ENCODE measurements around the gene COL16A1. TPM values are rescaled to one million over a fixed set of nuclear protein-coding genes. Genes with fewer than 3 reads are reported as not detected.

COL16A1 gene
- polyA plus RNA-seq, 1 experiment = 35.4 TPM

DNA sequence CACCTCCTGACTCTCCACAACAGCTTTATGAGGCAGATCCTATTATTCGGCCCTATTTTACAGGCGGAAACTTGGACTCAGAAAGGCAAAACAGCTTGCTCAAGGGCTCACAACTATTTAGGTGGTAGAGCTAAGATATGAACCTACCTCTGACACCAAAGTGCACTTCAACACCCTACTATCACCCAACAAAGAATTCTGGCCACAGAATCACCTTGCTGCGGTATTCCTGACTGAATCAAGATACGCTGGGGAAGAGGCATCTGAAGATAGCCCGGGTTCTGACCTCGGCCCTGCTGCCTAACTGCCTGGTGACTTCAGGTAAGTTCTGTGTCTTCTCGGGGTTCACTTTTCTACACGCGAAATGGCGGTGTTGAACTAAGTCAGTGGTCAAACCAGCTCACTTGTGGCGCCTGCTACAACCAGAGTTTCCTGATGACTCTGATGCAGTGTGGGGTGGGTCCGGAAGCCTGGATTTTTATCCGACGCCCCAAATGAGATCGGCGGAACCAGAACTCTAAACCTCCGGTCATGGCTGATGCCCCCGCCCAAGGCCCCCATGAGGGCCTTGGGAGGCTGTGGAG is 59.7 kb downstream of the COL16A1 start:
- CTCF ChIA-PET = interaction anchor here (1.0 to 1.6 kb wide), 2 partner anchors 11 to 119 kb away, joined by 3 to 7 read pairs; no protein-coding TSS in a partner anchor
- no peak for DNase-seq (ENCODE audit: low read depth, low spot score)
- Histone ChIP-seq H3K27me3 (ENCODE audit: control insufficient read depth, insufficient read depth, low read length) (no peaks in the 10 kb centered on the region), H3K9me3 (ENCODE audit: control insufficient read depth, insufficient read depth, low read length) (no peaks in the 10 kb centered on the region), H3K4me3 (ENCODE audit: low read depth, low read length) (peak overlapping the region; percentile 95), H3K27ac (ENCODE audit: low read depth, low read length) (peak overlapping the region; percentile 99)
- no peak for TF ChIP-seq CTCF (IDR thresholded peaks at IDR 0.05; ENCODE audit: low read depth, low read length)
- POLR2A ChIA-PET = interaction anchor here (0.6 to 1.9 kb wide), 4 partner anchors 26 to 222 kb away, joined by 3 to 6 read pairs (median 4); partner anchors contain the start of gene HCRTR1

DNA sequence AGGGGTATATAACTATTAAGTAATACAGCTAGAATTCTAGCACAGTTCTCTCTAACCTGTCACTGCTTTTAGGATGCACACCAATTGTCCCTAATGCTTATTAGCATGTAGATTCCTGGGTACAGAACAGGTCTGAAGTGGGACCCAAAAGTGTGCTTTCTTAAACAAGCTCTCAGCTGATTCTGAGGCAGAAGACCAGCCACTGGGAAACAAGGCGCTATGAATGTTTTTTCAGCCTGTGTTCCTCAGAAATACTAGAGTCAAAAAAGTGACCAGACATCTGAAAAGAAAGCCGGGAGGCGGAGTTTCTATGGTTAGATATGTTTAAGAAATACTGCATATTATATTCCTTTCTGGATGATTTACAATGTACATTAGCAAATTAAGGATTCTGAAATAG is 60.9 kb downstream of the COL16A1 start:
- CTCF ChIA-PET = interaction anchor here (0.5 to 1.6 kb wide), 4 partner anchors 10 to 94 kb away, joined by 3 to 12 read pairs (median 7); no protein-coding TSS in a partner anchor
- no peaks in the 10 kb centered on the region for H3K27me3 ChIP-seq (ENCODE audit: control insufficient read depth, insufficient read depth, low read length)
- no peak overlapping the region for H3K4me3 ChIP-seq (ENCODE audit: low read depth, low read length)
- no peaks in the 10 kb centered on the region for H3K9me3 ChIP-seq (ENCODE audit: control insufficient read depth, insufficient read depth, low read length)
- DNase-seq (ENCODE audit: low read depth, low spot score) = no peak
- no peak overlapping the region for H3K27ac ChIP-seq (ENCODE audit: low read depth, low read length)
- POLR2A ChIA-PET = no interaction called here
- TF ChIP-seq CTCF (IDR thresholded peaks at IDR 0.05; ENCODE audit: low read depth, low read length) = no peak

DNA sequence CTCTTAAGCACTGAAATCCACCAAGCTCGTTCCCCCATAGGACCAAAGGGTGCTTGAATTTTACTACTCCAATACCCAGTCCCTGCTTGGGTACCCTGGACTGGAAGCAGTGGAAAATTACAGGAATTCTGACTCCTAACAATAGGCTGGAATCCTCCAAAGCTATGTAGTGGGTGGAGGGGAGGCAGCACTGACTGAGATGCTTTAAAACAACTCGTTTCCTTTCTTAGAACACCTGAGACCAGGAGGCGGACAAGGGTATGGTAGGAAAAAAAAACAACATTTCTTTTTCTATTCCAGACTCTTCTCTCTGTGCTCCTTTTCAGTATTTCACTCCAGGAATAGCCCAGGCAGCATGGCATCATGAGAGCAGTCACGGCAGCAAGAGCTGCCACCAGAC is 61.5 kb downstream of the COL16A1 start:
- no peak overlapping the region for H3K4me3 ChIP-seq (ENCODE audit: low read depth, low read length)
- TF ChIP-seq CTCF (IDR thresholded peaks at IDR 0.05; ENCODE audit: low read depth, low read length) = no peak
- H3K27me3 ChIP-seq (ENCODE audit: control insufficient read depth, insufficient read depth, low read length) = no peaks in the 10 kb centered on the region
- no peak for DNase-seq (ENCODE audit: low read depth, low spot score)
- H3K9me3 ChIP-seq (ENCODE audit: control insufficient read depth, insufficient read depth, low read length) = no peaks in the 10 kb centered on the region
- ChIA-PET CTCF (interaction anchor here (1.2 to 1.6 kb wide), 2 partner anchors 9 to 24 kb away, joined by 7 read pairs; no protein-coding TSS in a partner anchor), POLR2A (no interaction called here)
- H3K27ac ChIP-seq (ENCODE audit: low read depth, low read length) = no peak overlapping the region

- H3K4me3 ChIP-seq (ENCODE audit: low read depth, low read length) = no peak overlapping the region
- POLR2A ChIA-PET = interaction anchor here (0.7 kb wide), 1 partner anchor 18 kb away, joined by 3 read pairs; no protein-coding TSS in a partner anchor
- no peak for DNase-seq (ENCODE audit: low read depth, low spot score)
- no peaks in the 10 kb centered on the region for H3K9me3 ChIP-seq (ENCODE audit: control insufficient read depth, insufficient read depth, low read length)
- CTCF ChIA-PET = interaction anchor here (1.1 to 2.0 kb wide), 3 partner anchors 23 to 78 kb away, joined by 3 to 8 read pairs (median 4); no protein-coding TSS in a partner anchor
- TF ChIP-seq CTCF (IDR thresholded peaks at IDR 0.05; ENCODE audit: low read depth, low read length) = no peak
- H3K27me3 ChIP-seq (ENCODE audit: control insufficient read depth, insufficient read depth, low read length) = no peaks in the 10 kb centered on the region
- no peak overlapping the region for H3K27ac ChIP-seq (ENCODE audit: low read depth, low read length)
Observed at GRCh38 chr1:31640964-31641363, 62.9 kb downstream of the COL16A1 start.

- no peaks in the 10 kb centered on the region for H3K27me3 ChIP-seq (ENCODE audit: control insufficient read depth, insufficient read depth, low read length)
- peak overlapping the region; percentile 12 for H3K27ac ChIP-seq (ENCODE audit: low read depth, low read length)
- no peaks in the 10 kb centered on the region for H3K9me3 ChIP-seq (ENCODE audit: control insufficient read depth, insufficient read depth, low read length)
- H3K4me3 ChIP-seq (ENCODE audit: low read depth, low read length) = no peak overlapping the region
- no peak for DNase-seq (ENCODE audit: low read depth, low spot score)
- no peak for TF ChIP-seq CTCF (IDR thresholded peaks at IDR 0.05; ENCODE audit: low read depth, low read length)
- ChIA-PET POLR2A (interaction anchor here (1.0 kb wide), 1 partner anchor 75 kb away, joined by 3 read pairs; no protein-coding TSS in a partner anchor), CTCF (interaction anchor here (0.8 to 2.0 kb wide), 4 partner anchors 22 to 218 kb away, joined by 3 to 8 read pairs (median 4); no protein-coding TSS in a partner anchor)
Observed at GRCh38 chr1:31640179-31640578, 63.6 kb downstream of the COL16A1 start.
